GM18505 (cell line): ENCODE results near the gene CYLD.

Experiments
- ATAC-seq: cut with Tn5 transposase; IDR thresholded peaks from one replicate; pipeline ENCODE4 v1.9.1; 2021; ENCODE audit not compliant: unreplicated experiment
- POLR2A ChIP-seq: IDR thresholded peaks from 4 replicates; pipeline ENCODE4 v1.6.1; 2011; ENCODE audit warnings: borderline replicate concordance; ENCODE audit not compliant: insufficient read depth, insufficient read length; ENCODE audit errors: extremely low read depth

The CYLD gene

GRCh38 chr16:50800074-50800473, 58.2 kb downstream of the CYLD start:
- no peak for ATAC-seq

GRCh38 chr16:50801036-50801435, 59.1 kb downstream of the CYLD start:
- no peak for ATAC-seq
- no peak for TF ChIP-seq POLR2A

More at GRCh38 chr16:50800074-50800473, 58.2 kb downstream of the CYLD start:
- TF ChIP-seq POLR2A: no peak

GRCh38 chr16:50802000-50802399, 60.1 kb downstream of the CYLD start:
- no peak for TF ChIP-seq POLR2A
- no peak for ATAC-seq

DNA sequence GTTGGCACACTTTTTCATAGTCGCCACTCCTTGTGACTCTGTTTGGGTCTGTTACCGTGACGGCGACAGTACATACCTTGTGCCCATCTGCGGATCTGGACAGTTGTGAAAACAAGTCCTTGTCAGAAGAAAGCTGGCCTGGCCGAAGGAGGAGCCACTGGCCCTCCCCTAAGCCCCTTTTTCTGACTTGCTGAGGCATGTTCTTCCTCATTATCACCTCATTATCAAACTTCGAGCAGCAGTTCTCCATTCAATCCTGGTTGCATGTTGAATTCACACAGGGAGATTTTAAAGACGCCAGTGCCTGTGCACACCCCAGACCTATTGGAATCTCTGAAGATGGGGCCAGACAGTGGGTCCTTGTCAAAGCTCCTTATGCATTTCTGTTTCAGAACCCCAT, 61.1 kb downstream of the CYLD start:
- TF ChIP-seq POLR2A: no peak
- ATAC-seq: no peak

DNA sequence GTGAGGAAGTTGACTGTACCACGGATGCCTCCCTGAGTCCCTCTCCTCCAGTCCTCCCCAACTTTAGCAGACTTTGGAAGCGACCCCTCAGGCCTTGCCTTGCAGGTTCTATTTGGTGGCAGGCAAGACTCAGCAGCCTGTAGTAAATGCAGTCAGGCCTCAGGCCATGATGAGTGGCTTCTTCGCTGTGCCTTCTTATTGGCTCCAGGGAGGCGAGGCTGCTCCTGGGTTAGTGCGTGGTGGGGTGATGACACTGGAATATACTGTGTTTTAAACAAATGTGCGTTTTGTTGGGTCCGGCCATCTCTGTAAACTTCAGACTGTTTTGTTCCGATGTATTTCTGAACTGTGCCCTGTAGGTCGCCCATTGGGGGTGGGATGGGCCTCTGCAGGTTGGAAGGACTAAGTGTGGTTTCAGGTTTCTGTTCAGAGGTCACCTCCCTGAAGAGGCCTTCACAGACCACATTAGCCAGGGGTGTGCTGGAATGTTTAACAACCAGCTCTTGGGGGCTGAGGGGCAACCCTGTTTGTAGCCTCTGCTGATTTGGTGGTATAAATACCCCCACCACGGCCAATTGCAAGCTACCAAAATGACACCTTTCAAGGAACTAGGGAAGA, 62.5 kb downstream of the CYLD start:
- no peak for ATAC-seq
- TF ChIP-seq POLR2A: no peak

DNA sequence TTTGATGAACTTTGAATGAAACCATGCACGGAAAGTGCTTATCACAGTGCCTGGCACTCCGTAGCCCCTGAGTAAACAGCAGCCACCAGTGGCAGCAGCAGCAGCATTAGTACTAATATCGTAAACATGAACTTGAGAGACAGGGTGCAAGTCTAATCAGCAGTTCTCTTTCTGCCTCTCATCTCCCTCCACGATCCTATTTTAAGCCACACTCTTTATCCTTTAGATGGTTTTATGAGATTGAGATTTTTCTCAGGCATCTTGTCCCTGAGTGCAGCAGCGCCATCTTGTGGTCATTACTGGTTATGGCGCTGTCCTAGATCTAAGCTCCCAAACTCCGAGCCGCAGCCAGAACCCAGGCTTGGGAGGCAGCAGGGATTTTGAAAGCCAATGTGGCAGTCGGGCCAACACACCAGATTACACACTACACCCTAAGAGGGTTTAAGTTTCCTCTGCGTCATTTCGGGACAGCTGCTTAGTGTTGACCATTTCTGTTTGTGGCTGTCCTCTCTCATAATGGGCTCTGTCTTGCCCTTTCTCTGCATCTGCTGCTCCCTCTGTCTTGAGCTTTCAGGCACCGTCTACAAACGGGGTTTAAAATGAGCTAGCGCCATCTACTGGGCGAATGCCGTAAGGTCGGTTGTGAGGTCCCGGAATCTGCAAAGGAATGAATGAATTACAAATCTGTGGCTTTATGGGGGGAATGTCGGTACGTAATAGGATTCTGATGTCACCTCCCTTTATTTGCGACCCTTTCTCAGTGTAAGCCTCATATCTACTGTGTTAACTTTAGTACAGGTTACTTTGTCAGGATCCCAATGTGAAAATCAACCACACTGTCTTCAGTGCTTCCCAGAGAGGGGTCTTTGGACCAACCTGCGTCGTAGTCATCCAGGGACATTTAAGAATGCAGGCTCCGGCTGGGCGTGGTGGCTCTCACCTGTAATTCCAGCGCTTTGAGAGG, 64.5 kb downstream of the CYLD start:
- TF ChIP-seq POLR2A: no peak
- peak; percentile 78 for ATAC-seq

DNA sequence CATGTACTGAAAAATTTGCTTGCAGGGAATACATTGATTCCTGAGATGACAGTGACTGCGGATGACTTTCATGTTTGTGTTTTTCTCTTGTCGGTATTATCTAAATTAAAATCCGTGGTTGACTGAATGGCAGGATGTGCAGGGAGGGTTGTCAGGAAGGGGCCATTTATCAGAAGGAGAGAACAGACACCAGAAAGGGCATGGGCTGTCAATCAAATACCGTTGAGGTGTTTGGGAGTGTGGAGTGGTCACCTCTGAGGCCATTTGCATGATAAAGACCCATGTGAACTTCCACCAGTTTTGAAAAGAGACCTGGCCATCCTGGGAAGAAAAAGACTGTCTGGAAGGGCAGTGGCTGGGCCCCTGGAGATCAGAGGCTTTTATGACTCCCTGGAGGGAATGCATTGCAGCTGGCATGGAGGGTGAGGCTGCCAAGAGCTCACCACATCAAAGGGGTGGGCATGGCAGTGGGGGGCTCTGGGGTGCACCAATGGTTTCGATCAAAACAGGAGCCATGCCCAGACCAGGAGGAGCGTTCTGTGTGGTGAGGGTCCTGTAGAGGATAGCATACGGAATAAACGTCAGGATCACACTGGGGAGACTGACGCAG, 67.1 kb downstream of the CYLD start:
- no peak for ATAC-seq
- no peak for TF ChIP-seq POLR2A

GRCh38 chr16:50809561-50809960, 67.7 kb downstream of the CYLD start:
- TF ChIP-seq POLR2A: no peak
- no peak for ATAC-seq

GRCh38 chr16:50810241-50810965, 68.5 kb downstream of the CYLD start:
- ATAC-seq: no peak
- TF ChIP-seq POLR2A: no peak

- no peak for ATAC-seq
- no peak for TF ChIP-seq POLR2A
Measured at GRCh38 chr16:50812046-50812445, 70.2 kb downstream of the CYLD start.

- no peak for ATAC-seq
- TF ChIP-seq POLR2A: no peak
Measured at GRCh38 chr16:50812876-50813466, 71.1 kb downstream of the CYLD start.

- ATAC-seq: no peak
- no peak for TF ChIP-seq POLR2A
Measured at GRCh38 chr16:50814052-50814451, 72.2 kb downstream of the CYLD start.

GRCh38 chr16:50814541-50814940, 72.7 kb downstream of the CYLD start:
- no peak for TF ChIP-seq POLR2A
- no peak for ATAC-seq
